HepG2 (cell line): ENCODE results near the gene PIGO. TPM values are rescaled to one million over a fixed set of nuclear protein-coding genes. Genes with fewer than 3 reads are reported as not detected.

ENCODE experiments used
- BRD4 ChIP-seq: sonication (generic); formaldehyde crosslinking; IDR thresholded peaks from 2 replicates; pipeline ENCODE4 v1.4.0; 2020; ENCODE audit warnings: missing genetic modification reagents
- CSRNP2 ChIP-seq: sonication (generic); formaldehyde crosslinking; conservative IDR thresholded peaks from 2 replicates; pipeline ENCODE4 v1.8.0; 2022; ENCODE audit warnings: low read depth, missing genetic modification reagents
- E2F2 ChIP-seq: sonication (generic); formaldehyde crosslinking; IDR thresholded peaks from 2 replicates; pipeline ENCODE4 v1.4.0; 2020; ENCODE audit warnings: missing genetic modification reagents, borderline replicate concordance
- IKZF4 ChIP-seq: sonication (generic); formaldehyde crosslinking; IDR thresholded peaks from 2 replicates; pipeline ENCODE4 v1.5.1; 2020; ENCODE audit warnings: borderline replicate concordance, mild to moderate bottlenecking, low read depth, missing genetic modification reagents; ENCODE audit errors: not compliant biosample characterization
- MAX ChIP-seq: IDR thresholded peaks from 2 replicates; pipeline ENCODE4 v1.6.1; 2012; ENCODE audit warnings: inconsistent platforms
- MEIS2 ChIP-seq: sonication (generic); formaldehyde crosslinking; IDR thresholded peaks from 2 replicates; pipeline ENCODE4 v1.9.0; 2021; ENCODE audit warnings: mild to moderate bottlenecking, missing genetic modification reagents
- MIER2 ChIP-seq: IDR thresholded peaks from 2 replicates; pipeline ENCODE4 v1.6.1; 2016; ENCODE audit warnings: missing biosample characterization, missing genetic modification reagents
- PBX3 ChIP-seq: sonication (generic); formaldehyde crosslinking; IDR thresholded peaks from 2 replicates; pipeline ENCODE4 v1.8.1; 2023; ENCODE audit warnings: missing genetic modification reagents, inconsistent platforms, borderline replicate concordance
- PHB2 ChIP-seq: fragments of 450-650 bp; IDR thresholded peaks from 2 replicates; pipeline ENCODE4 v1.6.1; 2018; ENCODE audit not compliant: partially characterized antibody
- SALL1 ChIP-seq: sonication (generic); formaldehyde crosslinking; IDR thresholded peaks from 2 replicates; pipeline ENCODE4 v1.8.0; 2022; ENCODE audit warnings: mild to moderate bottlenecking, missing genetic modification reagents
- SRSF1 ChIP-seq: fragments of 200-400 bp; formaldehyde crosslinking; optimal IDR thresholded peaks from 2 replicates; pipeline ENCODE3; 2017; ENCODE audit warnings: mild to moderate bottlenecking, low read depth, low read length, moderate library complexity
- TBP ChIP-seq: sonication (generic); formaldehyde crosslinking; IDR thresholded peaks from 2 replicates; pipeline ENCODE4 v1.5.0; 2020; ENCODE audit warnings: missing genetic modification reagents
- ZNF432 ChIP-seq: sonication (generic); formaldehyde crosslinking; IDR thresholded peaks from 2 replicates; pipeline ENCODE4 v1.5.0; 2020; ENCODE audit warnings: missing genetic modification reagents, mild to moderate bottlenecking, borderline replicate concordance
- ZNF550 ChIP-seq: sonication (generic); formaldehyde crosslinking; IDR thresholded peaks from 2 replicates; pipeline ENCODE4 v1.4.0; 2020; ENCODE audit warnings: mild to moderate bottlenecking, missing genetic modification reagents, borderline replicate concordance
- ZNF572 ChIP-seq: sonication (generic); formaldehyde crosslinking; IDR thresholded peaks from 2 replicates; pipeline ENCODE4 v1.5.1; 2020; ENCODE audit warnings: mild to moderate bottlenecking, missing genetic modification reagents
- ZNF598 ChIP-seq: sonication (generic); formaldehyde crosslinking; IDR thresholded peaks from 2 replicates; pipeline ENCODE4 v1.5.1; 2020; ENCODE audit warnings: mild to moderate bottlenecking, missing genetic modification reagents, borderline replicate concordance
- ZNF687 ChIP-seq: sonication (generic); formaldehyde crosslinking; IDR thresholded peaks from 2 replicates; pipeline ENCODE4 v1.5.1; 2020; ENCODE audit warnings: mild to moderate bottlenecking, missing genetic modification reagents, moderate library complexity
- ZNF691 ChIP-seq: sonication (generic); formaldehyde crosslinking; IDR thresholded peaks from 2 replicates; pipeline ENCODE4 v1.4.0; 2020; ENCODE audit warnings: missing genetic modification reagents, low read depth, mild to moderate bottlenecking, borderline replicate concordance
- ZNF788 ChIP-seq: sonication (generic); formaldehyde crosslinking; IDR thresholded peaks from 2 replicates; pipeline ENCODE4 v1.5.0; 2020; ENCODE audit warnings: mild to moderate bottlenecking, missing genetic modification reagents, borderline replicate concordance
- polyA plus RNA-seq, 8 experiments: library from polyadenylated mRNA; depleted of rRNA in 3 of 8; stranded (reverse) in 7 of 8; unstranded in 1 of 8; fragments of >200 nt; fragmentation: Illumina TruSeq in 4 of 8; extraction: Trizol in 4 of 8; gene quantifications; 2 replicates each; pipeline versions ENCODE4 v1.2.1 to v1.2.3, GENCODE V29; 2011 to 2016; ENCODE audit warnings: low read depth in 4 of 8, missing spikeins in 1 of 8, mixed read lengths in 1 of 8; ENCODE audit not compliant: insufficient read depth in 1 of 8
- total RNA-seq, 5 experiments: library from RNA; depleted of rRNA; stranded (reverse); fragments of >200 nt; fragmentation: Illumina TruSeq; extraction: Trizol; gene quantifications; 2 replicates each; pipeline ENCODE4 v1.2.3, GENCODE V29; 2016; ENCODE audit warnings: low read depth in 1 of 5

The PIGO gene
- total and polyA plus RNA-seq, 2 of the 13 experiments (the other 11 are each of a cell fraction or from before 2014, with no cell fraction given), result 20.5 to 26.2 TPM

GRCh38 chr9:35116898-35117551 lies 20.6 kb upstream of the PIGO start (continued):
- no peak for TF ChIP-seq PBX3 (CRISPR knock-in tag)
- no peak for TF ChIP-seq E2F2 (CRISPR knock-in tag)
- TF ChIP-seq ZNF691 (CRISPR knock-in tag), result 0 out of 2 replicates have a peak, but pooled peaks have one; percentile 23
- TF ChIP-seq ZNF432 (CRISPR knock-in tag), result no peak
- TF ChIP-seq PHB2, result no peak
- TF ChIP-seq ZNF687 (CRISPR knock-in tag), result no peak
- no peak for TF ChIP-seq SRSF1
- TF ChIP-seq ZNF550 (CRISPR knock-in tag), result no peak
- TF ChIP-seq MAX, result peak; percentile 30; the same call in 1 of the 2 replicates
- no peak for TF ChIP-seq BRD4 (CRISPR knock-in tag)
- peak; percentile 54; the same call in 1 of the 2 replicates for TF ChIP-seq SALL1 (CRISPR knock-in tag)
- no peak for TF ChIP-seq CSRNP2
- 0 out of 2 replicates have a peak, but pooled peaks have one; percentile 30 for TF ChIP-seq MIER2 (CRISPR knock-in tag)
- no peak for TF ChIP-seq IKZF4 (CRISPR knock-in tag)
- no peak for TF ChIP-seq ZNF572 (CRISPR knock-in tag)
- peak; percentile 51; the same call in 1 of the 2 replicates for TF ChIP-seq MEIS2 (CRISPR knock-in tag)
- no peak for TF ChIP-seq TBP
- TF ChIP-seq ZNF788 (CRISPR knock-in tag), result 0 out of 2 replicates have a peak, but pooled peaks have one; percentile 25
- TF ChIP-seq ZNF598, result no peak
